Coronary artery (tissue), 2 donors: ENCODE data around the gene GHSR.
"Not testable (repeated sequence)": the region's sequence is repeated elsewhere in the genome, so short reads cannot be mapped to it uniquely, and the experiment has no call there.

Experiments
- DNase-seq: peaks from one replicate; pipeline ENCODE4 v3.0.0-alpha.2; 2017; ENCODE audit warnings: low spot score
- H3K27ac ChIP-seq, 2 donors: fragments of 200-600 bp; sonication (generic); one replicate each; pipeline ENCODE4 v1.5.1; 2016 to 2019
- H3K4me3 ChIP-seq: fragments of 200-600 bp; sonication (generic); 2 replicates; pipeline ENCODE4 v1.5.1; 2016; ENCODE audit warnings: mild to moderate bottlenecking, moderate library complexity
- CTCF ChIP-seq: fragments of 200-600 bp; sonication (generic); IDR thresholded peaks from one replicate; pipeline ENCODE4 v1.5.1; 2019; ENCODE audit warnings: antibody characterized with exemption

The GHSR gene

GRCh38 chr3:172447611-172448579 is at the start of gene GHSR:
GHSR (minus strand) TSS chr3:172448456; CDS start chr3:172448413, 43 bp downstream.
- no peak for DNase-seq
- peak within 1 kb of the TSS; percentile 4 for H3K4me3 ChIP-seq
- no peak for TF ChIP-seq CTCF
- H3K27ac ChIP-seq: no peak within 1 kb of the TSS

- TF ChIP-seq CTCF: peak; percentile 57
- H3K4me3 ChIP-seq, DNase-seq, H3K27ac ChIP-seq: not testable (repeated sequence)
Measured at GRCh38 chr3:172490198-172490669, 42.0 kb upstream of the GHSR start.

- Histone ChIP-seq H3K4me3 (no peak overlapping the region), H3K27ac (no peak overlapping the region)
- TF ChIP-seq CTCF: no peak
- DNase-seq: no peak
Measured at GRCh38 chr3:172478116-172478515, 29.9 kb upstream of the GHSR start.

GRCh38 chr3:172476347-172476746 is 28.1 kb upstream of the GHSR start:
- Histone ChIP-seq H3K27ac (no peak overlapping the region), H3K4me3 (no peak overlapping the region)
- TF ChIP-seq CTCF: no peak
- no peak for DNase-seq

- no peak for DNase-seq
- Histone ChIP-seq H3K27ac (no peak overlapping the region), H3K4me3 (no peak overlapping the region)
- no peak for TF ChIP-seq CTCF
Measured at GRCh38 chr3:172475703-172476102, 27.4 kb upstream of the GHSR start.

- no peak for DNase-seq
- TF ChIP-seq CTCF: no peak
- H3K4me3 ChIP-seq: no peak overlapping the region
- no peak overlapping the region for H3K27ac ChIP-seq
Measured at GRCh38 chr3:172471903-172472302, 23.6 kb upstream of the GHSR start.

GRCh38 chr3:172470588-172470987 is 22.3 kb upstream of the GHSR start:
- Histone ChIP-seq H3K27ac (no peak overlapping the region), H3K4me3 (no peak overlapping the region)
- TF ChIP-seq CTCF: no peak
- no peak for DNase-seq
